Lung (tissue), 12 donors: ENCODE data around the gene UGT1A6. TPM values are rescaled to one million over a fixed set of nuclear protein-coding genes. Genes with fewer than 3 reads are reported as not detected.
"Not testable (repeated sequence)": the region's sequence is repeated elsewhere in the genome, so short reads cannot be mapped to it uniquely, and the experiment has no call there.

ENCODE experiments used
- ATAC-seq: fragments of 200-7000 bp; cut with Tn5 transposase; one replicate; pipeline ENCODE4 v1.9.1; 2020; ENCODE audit warnings: moderate number of reproducible peaks; ENCODE audit not compliant: insufficient read depth, low FRiP score
- DNase-seq, 3 donors: peaks; one replicate each; pipeline ENCODE4 v3.0.0-alpha.2; 2013 to 2017
- H3K27ac ChIP-seq, 2 donors: one replicate each; pipeline ENCODE4 v1.5.1; 2013; ENCODE audit warnings: mild to moderate bottlenecking in 2 of 2, moderate library complexity in 2 of 2, control low read depth in 1 of 2, inconsistent platforms in 1 of 2, low read depth in 1 of 2, low read length in 1 of 2
- H3K27me3 ChIP-seq, 3 donors: one replicate each; pipeline ENCODE4 v1.5.1; 2013; ENCODE audit warnings: low read length in 2 of 3; ENCODE audit not compliant: control insufficient read depth in 3 of 3, insufficient read depth in 3 of 3
- H3K36me3 ChIP-seq, 4 donors: one replicate each; pipeline ENCODE4 v1.5.1; 2013; ENCODE audit warnings: low read length in 4 of 4, mild to moderate bottlenecking in 1 of 4, moderate library complexity in 1 of 4; ENCODE audit not compliant: control insufficient read depth in 4 of 4, insufficient read depth in 4 of 4
- H3K4me1 ChIP-seq, 5 donors: one replicate each; pipeline ENCODE4 v1.5.1; 2013; ENCODE audit warnings: low read length in 5 of 5, mild to moderate bottlenecking in 2 of 5, moderate library complexity in 1 of 5; ENCODE audit not compliant: control insufficient read depth in 5 of 5, insufficient read depth in 5 of 5
- H3K4me3 ChIP-seq: one replicate; pipeline ENCODE4 v1.5.1; 2013; ENCODE audit warnings: mild to moderate bottlenecking, control low read depth, moderate library complexity
- H3K9ac ChIP-seq, 2 donors: one replicate each; pipeline ENCODE4 v1.5.1; 2013; ENCODE audit warnings: low read length in 2 of 2, control low read depth in 1 of 2; ENCODE audit not compliant: insufficient read depth in 1 of 2
- H3K9me3 ChIP-seq, 4 donors: one replicate each; pipeline ENCODE4 v1.5.1; 2013; ENCODE audit warnings: low read length in 3 of 4, mild to moderate bottlenecking in 1 of 4, moderate library complexity in 1 of 4; ENCODE audit not compliant: control insufficient read depth in 4 of 4, insufficient read depth in 3 of 4
- WGBS, 2 donors: extraction: QIAGEN DNeasy Blood & Tissue Kit; methylation state at CpG; one replicate each; pipeline ENCODE4 v1.1.7; 2013; 5-methylcytosine and 5-hydroxymethylcytosine counted together
- polyA plus RNA-seq, 2 donors: library from polyadenylated mRNA; stranded (reverse); fragments of 200-250 nt; gene quantifications; one replicate each; pipeline ENCODE4 v1.2.1, GENCODE V29; 2013
- total RNA-seq, 2 donors: library from RNA; depleted of rRNA in 1 of 2; stranded (reverse); fragments of >200 nt in 1 of 2; gene quantifications; one replicate each; pipeline ENCODE4 v1.2.1, GENCODE V29; 2014 to 2021
- TF ChIP-seq, protein P1 (sequence below): IDR thresholded peaks from 2 replicates; pipeline ENCODE4 v1.5.1; 2012; ENCODE audit warnings: mild to moderate bottlenecking; ENCODE audit errors: control extremely low read depth, extremely low read depth
- donor health status: control.
- donor health status: control.
- donor health status: Bipolar disorder and iron deficiency.
- donor health status: healthy.
- donor health status: DM: yes; HTN: yes; CAD: no.

UGT1A6 gene
- total and polyA plus RNA-seq, 4 donors, result 0.63 to 2.3 (median 1.5) TPM

DNA sequence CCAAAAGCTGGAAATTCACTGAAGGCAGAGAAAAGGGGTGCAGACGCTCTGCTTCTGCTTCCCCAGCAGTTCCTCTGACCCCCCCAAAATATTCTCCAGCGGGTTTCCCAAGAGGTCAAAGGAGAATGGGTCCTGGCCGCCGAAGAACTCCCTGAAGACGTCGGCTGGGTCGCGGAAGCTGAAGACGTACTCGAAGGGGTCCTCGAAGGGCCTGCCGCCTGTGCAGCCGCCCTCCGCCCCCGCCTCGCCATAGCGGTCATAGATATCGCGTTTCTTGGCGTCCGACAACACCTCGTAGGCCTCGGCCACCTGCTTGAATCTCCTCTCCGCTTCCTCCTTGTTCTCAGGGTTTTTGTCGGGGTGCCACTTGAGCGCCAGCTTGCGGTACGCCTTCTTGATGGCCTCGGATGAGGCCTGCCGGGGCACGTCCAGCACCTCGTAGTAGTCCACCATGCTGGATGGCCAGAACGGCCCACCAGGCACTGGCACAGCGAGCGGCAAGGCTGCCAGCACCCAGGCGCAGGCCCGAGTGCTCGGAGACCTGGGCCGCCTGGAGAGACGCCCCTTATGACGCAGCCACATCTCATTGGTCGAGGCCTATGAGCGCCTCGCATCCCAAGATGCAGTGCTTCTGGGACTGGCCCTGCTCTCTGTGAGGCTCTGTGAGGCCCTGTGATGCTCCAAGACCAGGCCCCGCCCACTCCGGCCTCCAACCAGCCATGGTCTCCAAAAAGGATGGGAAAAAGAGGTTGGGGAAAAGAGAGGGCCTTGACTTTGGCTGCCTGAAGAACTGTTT lies 51.0 kb downstream of the UGT1A6 start:
- Histone ChIP-seq H3K9ac (no peak overlapping the region), H3K27ac (no peak overlapping the region), H3K9me3 (peaks cover 0 to 5% (median 0%) of the 10 kb centered on the region in 4 donors), H3K4me1 (no peaks in the 10 kb centered on the region), H3K4me3 (no peak overlapping the region), H3K27me3 (no peaks in the 10 kb centered on the region), H3K36me3 (no peaks in the 10 kb centered on the region)
- DNase-seq (no peak), ATAC-seq (no peak)
- TF ChIP-seq, protein P1, sequence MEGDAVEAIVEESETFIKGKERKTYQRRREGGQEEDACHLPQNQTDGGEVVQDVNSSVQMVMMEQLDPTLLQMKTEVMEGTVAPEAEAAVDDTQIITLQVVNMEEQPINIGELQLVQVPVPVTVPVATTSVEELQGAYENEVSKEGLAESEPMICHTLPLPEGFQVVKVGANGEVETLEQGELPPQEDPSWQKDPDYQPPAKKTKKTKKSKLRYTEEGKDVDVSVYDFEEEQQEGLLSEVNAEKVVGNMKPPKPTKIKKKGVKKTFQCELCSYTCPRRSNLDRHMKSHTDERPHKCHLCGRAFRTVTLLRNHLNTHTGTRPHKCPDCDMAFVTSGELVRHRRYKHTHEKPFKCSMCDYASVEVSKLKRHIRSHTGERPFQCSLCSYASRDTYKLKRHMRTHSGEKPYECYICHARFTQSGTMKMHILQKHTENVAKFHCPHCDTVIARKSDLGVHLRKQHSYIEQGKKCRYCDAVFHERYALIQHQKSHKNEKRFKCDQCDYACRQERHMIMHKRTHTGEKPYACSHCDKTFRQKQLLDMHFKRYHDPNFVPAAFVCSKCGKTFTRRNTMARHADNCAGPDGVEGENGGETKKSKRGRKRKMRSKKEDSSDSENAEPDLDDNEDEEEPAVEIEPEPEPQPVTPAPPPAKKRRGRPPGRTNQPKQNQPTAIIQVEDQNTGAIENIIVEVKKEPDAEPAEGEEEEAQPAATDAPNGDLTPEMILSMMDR, result no peak
- 94% methylated on average over 44 to 46 of the region's 46 CpGs for WGBS, 2 donors

DNA sequence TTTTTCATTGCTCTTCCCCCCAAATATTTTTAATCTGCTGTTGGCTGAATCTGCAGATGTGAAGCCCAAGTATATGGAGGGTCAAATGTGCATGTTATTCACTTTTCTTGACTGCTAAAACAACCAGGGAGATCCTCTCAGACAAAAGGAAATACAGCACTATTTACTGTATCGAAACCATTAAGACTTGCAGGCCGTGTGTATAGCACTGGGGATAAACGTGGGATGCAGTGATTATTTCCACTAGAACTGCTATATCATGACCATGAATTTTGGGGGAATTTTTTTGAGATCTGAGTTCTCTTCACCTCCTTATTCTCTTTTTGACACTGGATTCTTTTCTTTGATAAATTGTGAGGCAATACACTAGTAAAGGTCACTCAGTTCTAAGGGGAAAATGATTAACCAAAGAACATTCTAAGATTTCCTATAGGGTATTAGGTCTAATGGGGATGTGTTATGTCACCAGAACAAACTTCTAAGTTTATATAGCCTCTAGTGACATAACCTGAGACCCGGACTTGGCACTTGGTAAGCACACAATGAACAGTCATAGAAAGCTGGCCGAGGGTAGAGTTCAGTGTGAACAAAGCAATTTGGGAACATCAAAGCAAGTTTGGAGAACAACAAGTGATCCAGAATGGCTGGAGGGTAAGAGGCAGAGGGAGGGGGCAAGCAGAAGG lies 52.5 kb downstream of the UGT1A6 start:
- 74 to 84% methylated on average over 5 of the region's 5 CpGs for WGBS, 2 donors

DNA sequence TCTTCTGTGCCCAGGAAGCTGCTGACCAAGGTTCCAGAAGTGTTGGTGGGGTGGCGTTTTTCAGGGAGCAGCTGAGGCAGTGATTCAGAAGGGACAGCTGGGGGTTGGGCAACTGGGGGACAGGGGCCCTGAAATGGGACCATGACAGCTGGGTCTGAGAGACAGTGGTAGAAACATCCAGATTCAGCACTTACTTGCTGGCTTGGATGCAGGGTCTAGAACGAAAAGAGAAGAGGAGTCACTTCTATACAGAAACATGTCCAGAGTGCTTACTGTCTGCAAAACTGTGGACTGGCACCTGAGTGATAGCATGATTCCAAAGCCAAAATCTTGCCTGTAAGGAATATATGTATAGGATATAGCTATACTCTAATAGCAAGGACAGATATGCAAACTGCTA lies 53.1 kb downstream of the UGT1A6 start:
- H3K4me1 ChIP-seq, H3K4me3 ChIP-seq, ATAC-seq, H3K27me3 ChIP-seq, DNase-seq, H3K9ac ChIP-seq, H3K27ac ChIP-seq, H3K36me3 ChIP-seq: not testable (repeated sequence)
- peaks cover 0 to 10% (median 2%) of the 10 kb centered on the region in 4 donors for H3K9me3 ChIP-seq
- 74 to 88% methylated on average over 2 of the region's 2 CpGs for WGBS, 2 donors

More for the DNA sequence above, 52.5 kb downstream of the UGT1A6 start:
- Histone ChIP-seq H3K9ac (no peak overlapping the region), H3K4me3 (no peak overlapping the region), H3K4me1 (no peaks in the 10 kb centered on the region), H3K9me3 (peaks cover 0 to 5% (median 0%) of the 10 kb centered on the region in 4 donors), H3K27me3 (no peaks in the 10 kb centered on the region), H3K36me3 (no peaks in the 10 kb centered on the region), H3K27ac (no peak overlapping the region)
- no peak for ATAC-seq
- DNase-seq, result no peak
- TF ChIP-seq, protein P1, result no peak
